ENCODE results near the gene APOOL.

The APOOL gene

GRCh38 chrX:85084770-85085393 lies 81.2 kb downstream of the APOOL start:
- DNase-seq (ENCODE audit: low spot score) = peak; percentile 28

- DNase-seq (ENCODE audit: low spot score) = no peak
These were observed 85.7 kb downstream of the APOOL start for GRCh38 chrX:85089321-85089840.

DNA sequence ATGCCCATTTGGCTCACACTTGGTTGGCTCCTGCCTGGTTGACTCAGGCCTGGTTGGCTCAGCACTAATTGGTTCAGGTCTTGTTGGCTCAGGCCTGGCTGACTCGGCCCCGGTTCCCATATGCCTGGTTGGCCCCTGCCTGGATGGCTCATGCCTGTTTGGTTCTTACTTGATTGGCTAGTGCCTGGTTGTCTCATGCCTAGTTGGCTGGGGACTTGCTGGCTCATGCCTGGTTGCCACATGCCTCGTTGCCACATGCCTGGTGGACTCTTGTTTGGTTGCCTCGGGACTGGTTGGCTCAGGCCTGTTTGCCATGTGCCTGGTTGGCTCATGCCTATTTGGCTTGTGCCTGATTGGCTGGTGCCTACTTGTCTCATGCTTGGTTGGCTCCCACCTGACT lies 103.7 kb downstream of the APOOL start:
- no peak for DNase-seq (ENCODE audit: low spot score)

- no peak for DNase-seq (ENCODE audit: low spot score)
These were observed 104.5 kb downstream of the APOOL start for GRCh38 chrX:85108165-85108564.

DNA sequence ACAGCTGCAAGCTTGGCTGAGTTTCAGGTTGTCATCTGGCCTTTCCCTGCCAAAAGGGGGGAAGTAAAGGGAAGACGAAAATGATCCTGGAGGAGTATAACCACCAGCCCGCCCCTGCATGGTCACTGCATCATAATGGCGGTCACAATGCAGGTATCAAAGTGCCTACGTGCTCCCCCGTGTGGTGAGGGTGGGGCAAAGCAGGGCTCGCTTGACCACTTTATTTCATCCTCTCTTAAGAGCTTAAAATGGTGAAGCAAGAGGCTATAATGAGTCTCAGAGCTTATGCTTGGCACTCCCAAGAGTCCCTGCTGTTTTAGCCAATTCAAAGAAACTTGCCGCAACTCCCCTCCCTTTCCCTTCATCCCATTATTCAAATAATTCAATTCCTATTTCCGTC lies 105.6 kb downstream of the APOOL start:
- no peak for DNase-seq (ENCODE audit: low spot score)

DNA sequence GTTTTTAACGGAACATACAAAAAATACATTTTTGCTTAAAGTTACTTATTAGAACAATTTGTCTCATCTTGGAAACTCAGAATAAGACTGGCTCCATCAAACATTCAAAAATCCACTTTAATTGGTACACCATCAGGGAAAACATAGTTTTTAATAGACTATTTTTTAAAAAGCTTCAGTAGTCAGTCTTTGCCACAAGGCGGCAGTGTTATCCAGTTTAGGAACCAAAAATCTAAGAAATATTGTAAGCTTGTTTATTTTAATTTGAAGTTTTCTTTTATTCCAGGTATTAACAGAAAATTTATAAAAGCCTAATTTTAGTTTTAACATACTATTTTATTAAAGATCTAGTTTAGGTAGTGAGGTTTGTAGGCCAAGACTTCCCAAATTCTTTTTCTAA lies 107.7 kb downstream of the APOOL start:
- DNase-seq (ENCODE audit: low spot score) = no peak

- DNase-seq (ENCODE audit: low spot score) = no peak
These were observed 108.6 kb downstream of the APOOL start for GRCh38 chrX:85112293-85112692.

- DNase-seq (ENCODE audit: low spot score) = no peak
These were observed 110.1 kb downstream of the APOOL start for GRCh38 chrX:85113746-85114145.

DNA sequence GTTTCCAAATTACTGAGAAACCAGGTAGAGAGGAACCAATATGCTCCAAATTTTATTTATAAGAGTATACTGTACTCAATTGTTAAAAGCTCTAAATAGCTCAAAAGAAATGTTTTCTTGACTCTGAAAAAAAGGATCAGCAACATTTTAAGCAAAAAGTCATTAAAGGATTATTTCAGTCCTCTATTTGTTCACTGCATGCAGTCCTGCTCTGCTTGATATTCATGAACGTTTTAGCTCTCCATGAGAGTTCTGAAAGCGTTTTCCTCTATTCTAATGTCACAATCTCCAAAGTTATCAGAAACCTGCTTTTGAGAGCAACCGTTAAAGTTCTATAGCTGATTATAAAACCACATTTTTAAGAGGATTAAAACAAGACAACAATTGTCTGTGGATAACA lies 110.5 kb downstream of the APOOL start:
- DNase-seq (ENCODE audit: low spot score) = no peak

DNA sequence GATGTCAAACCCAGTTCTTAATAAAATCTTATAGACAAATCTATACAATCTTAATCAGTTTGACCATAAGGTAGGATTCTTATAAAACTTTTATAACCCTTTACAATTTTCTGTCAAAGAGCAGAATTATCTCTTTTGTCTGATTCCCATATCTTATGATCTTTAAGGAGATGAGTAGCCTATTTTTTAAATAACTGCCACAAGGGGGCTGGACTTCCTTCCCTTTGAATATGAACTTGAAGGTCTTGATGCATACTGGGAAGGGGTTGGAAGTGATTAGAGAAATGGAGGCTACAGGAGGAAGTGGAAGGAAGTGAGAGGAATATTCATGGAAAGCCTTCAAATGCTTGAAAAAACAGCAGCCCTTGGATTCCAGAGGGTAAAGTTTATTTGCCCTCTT lies 111.1 kb downstream of the APOOL start:
- no peak for DNase-seq (ENCODE audit: low spot score)

DNA sequence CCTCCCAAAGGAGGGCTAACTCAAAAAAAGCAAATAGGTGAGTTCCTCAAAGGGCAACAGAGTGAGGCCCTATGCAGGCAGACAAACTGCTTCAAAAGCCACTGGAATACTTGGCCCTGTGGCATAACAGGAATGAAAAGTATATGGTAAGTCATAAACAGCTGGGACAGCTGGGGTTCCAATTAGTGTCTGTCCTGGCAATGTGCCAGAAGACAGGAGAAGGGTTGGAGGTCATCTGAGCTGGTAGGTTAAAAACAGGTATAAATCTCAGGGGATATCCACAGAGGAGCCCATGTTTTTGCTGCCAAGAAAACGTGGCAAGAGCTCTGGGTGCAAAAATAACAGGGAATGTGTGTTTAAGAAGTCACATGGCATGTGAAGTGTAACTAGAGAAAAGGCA lies 111.6 kb downstream of the APOOL start:
- no peak for DNase-seq (ENCODE audit: low spot score)

DNA sequence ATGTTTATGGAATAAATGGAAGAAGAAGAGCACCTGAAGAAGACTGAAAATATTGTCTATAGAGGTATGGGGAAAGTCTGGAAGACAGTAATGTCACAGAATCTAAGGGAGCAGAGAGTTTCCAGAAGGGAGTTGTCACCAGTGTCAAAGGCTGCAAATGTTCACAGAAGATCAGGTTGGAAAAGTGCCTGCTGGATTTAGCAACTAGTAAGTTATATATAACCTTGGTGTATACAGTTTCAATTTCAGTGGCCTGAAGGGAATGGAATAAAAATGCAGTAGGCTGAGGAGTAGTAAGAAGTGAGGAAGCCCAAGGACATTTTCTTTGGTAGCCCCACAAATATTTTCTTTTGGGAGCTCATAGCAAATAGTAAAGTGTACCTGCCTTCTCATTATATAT lies 132.7 kb downstream of the APOOL start:
- DNase-seq (ENCODE audit: low spot score) = no peak

DNA sequence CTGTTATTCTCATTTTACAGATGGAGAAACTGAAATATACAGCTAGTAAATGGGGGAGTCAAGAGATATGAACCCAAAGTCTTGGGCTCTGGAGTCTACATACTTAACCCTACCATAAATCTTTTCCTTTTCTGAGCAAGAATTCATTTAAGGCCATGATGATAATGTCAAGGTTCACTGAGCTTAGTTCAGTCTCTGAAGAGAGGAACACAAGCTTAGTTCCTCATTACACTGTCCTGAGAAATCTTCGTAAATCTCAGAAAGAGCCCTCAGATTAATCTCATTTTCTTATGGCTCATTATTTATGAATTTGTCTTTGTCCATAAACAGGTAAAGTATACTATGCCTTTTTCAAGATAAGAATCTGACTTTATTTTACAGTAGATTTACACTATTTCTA lies 135.7 kb downstream of the APOOL start:
- no peak for DNase-seq (ENCODE audit: low spot score)

DNA sequence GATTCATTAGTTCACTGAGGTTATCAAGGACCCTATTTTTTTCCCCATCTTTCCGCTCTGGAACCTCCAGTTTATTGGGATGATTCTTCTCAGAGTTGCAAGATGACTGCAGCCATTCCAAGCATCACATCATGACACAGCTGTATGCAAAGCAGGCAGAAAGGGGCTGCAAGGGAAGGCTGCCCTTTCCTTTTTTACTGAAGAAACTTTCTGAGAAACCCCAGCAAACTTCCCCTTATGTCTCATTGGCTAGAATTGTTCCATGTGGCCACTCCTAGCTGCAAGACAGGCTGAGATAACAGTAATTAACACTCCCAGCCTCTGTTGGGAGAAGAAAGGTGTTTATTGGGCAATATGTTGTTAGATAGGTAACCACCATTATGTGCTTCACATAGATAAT lies 137.3 kb downstream of the APOOL start:
- DNase-seq (ENCODE audit: low spot score) = no peak
